COLO668 (cell line): ENCODE data around the gene KCTD21.

Experiments
- DNase-seq: peaks from one replicate; lab custom pipeline; 2025; ENCODE audit not compliant: unreplicated experiment; lab: John Stamatoyannopoulos, UW

KCTD21 gene

DNA sequence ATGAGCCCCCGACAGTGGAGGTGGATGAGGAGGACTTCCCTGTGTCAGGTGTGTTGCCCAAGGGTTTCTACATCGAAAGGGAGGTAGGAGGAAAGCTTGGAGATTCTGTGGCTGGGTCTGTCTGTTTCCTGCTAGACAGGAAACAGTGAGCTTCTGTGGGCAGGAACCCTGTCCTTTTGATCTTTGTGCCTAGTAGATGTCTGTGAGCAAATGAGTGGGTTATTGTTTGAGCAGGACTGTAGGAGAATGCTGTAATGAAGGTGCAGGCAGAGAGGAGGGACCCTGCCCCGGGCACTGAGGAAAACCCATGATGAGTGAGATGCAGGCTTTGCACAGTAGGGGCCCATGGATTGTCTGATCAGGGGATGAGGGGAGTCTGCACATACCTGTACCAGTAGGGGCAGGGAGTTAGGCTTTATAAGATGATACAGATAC, 14.3 kb upstream of the KCTD21 start:
- DNase-seq, result no peak

DNA sequence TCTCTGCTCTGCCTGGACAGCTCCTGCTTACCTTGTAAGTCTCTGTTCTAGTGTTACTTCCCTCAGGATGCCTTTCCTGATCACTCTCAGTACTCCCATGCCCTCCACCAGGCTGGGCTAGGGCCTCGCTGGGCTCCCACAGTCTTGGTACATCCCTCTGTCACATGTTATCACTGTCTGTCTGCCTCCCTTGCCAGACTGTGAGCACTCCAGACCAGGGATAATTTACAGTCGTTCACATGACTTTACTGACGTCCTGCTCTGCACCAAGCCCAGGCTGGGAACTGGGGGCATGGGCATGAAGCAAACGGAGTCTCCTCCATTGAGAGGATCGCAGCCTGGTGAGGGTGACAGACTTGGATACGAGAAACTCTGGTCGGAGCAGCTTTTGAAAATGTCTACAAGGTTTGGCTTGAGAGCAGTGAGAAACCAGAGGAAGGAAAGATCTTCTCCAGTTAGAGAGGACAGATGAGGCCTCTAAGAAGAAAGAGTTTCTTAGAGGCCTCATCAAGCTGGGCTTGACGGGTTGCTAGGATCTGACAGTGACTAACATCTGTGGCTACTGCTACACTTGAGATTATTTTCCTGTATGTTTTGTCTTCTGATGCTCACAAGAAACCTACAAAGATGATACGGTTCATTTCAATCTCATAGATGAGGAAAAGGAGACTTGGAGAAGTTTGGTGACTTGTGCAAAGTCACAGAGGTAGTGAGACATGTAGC, 12.8 kb upstream of the KCTD21 start:
- DNase-seq, result no peak

DNA sequence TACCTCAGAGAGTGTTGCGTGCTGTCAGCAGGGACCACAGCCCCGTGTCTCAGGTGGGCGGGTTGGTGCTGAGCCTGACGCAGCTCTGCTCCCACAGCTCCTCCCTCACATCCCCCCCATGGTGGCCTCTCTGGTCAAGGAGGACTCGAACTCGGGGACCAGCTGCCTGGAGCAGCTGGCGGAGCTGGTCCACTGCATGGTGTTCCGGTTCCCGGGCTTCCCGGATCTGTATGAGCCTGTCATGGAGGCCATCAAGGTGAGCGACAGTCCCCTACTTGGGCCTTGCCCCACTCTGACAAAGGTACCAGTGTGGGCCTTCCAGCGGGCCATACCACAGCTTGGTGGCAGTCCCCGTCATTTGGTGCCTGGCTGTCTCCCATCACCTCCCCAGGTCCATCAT, 12.1 kb upstream of the KCTD21 start:
- DNase-seq, result no peak

DNA sequence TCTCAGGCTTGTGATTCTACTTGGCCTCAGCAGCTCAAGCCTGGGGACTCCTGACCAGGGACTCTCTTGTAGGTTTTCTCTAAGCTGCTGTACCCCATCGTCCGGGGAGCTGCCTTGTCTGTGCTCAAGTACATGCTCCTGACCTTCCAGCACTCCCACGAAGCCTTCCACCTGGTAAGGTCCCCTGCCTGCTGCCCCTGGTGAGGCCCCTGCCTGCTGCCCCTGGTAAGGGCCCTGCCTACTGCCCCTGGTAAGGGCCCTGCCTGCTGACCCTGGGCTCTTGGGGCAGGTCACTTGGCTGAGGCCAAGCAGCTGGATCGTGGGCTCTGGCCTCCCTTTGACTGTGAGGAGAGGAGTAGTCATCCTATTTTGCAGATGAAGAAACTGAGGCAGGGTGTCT, 11.6 kb upstream of the KCTD21 start:
- DNase-seq, result no peak

DNA sequence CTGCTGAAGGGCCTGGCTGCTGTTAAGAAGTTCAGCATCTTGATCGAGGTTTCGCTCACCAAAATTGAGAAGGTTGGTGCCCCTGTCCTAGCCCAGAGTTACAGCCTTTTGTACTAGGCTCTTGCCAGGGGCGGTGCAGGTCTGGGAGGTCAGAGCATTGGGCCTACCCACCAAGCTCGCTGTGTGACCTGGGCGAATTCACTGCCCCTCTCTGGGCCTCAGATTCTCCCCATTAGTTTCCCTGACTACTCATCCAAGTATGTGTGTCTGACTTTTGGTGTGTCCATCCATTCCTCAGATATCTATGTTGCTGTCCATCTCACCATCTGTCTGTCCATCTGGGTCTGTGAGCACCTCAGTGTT, 11.2 kb upstream of the KCTD21 start:
- no peak for DNase-seq

DNA sequence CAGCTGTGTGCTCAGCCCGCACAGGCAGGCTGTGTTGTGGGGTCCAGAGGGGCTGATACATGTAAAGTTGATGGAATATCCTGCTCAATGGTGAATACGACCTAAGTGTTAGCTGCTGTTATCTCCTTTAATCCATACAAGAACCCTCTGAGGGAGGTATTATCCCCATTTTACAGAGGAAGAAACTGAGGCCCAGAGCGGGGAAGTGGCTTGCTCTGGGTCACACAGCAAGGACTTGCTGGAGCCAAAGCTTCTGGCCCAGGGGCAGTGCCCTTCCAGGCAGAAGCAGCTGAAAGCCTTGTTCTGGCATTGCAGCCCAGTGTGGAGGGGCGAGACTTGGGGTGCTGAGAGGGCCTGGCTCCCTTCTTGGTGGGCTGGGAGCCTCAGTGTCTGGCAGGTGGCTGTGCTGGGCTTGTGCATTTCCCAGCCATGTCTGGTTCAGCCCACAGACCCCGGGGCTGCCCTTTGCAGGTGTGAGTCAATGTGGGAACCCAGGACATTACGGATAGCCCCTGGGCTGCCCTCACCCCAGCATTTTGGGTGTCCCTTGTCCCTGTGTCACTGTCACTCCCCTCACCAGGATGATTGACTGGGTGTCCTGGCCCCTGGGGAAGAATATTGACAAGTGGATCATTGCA, 10.7 kb upstream of the KCTD21 start:
- DNase-seq, result no peak

DNA sequence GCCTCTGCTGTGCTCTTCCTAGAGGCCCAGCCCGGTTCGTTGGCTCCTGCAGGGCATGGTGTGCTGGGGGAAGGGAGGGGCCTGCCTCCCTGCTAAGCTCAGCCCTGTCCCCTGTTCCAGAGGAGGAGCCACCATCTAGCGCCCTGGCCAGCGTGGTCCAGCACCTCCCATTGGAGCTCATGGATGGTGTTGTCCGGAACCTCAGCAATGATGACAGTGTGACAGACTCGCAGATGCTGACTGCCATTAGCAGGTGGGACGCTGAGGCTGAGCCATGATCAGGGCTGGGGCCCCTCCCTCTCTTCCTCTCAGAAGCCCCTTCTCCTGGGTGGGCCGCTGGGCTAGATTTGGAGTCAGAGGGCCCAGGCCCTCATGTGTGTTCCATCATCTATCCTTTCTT, 9.4 kb upstream of the KCTD21 start:
- no peak for DNase-seq

DNA sequence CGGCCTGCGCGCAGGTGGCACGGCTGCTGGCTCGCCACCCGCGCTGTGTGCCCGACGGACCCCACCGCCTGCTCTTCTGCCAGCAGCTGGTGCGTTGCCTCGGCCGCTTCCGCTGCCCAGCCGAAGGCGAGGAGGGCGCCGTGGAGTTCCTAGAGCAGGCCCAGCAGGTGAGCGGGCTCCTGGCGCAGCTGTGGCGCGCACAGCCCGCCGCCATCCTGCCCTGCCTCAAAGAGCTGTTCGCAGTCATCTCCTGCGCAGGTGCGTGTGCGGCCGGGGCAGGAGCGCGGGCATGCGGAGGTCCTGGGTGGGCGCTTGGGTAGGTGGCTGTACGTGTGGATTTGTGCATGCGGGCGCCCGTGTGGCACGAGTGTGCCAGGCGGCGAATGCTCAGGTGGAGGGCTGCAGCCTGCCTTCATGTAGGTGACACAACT, 8.2 kb upstream of the KCTD21 start:
- DNase-seq, result no peak

DNA sequence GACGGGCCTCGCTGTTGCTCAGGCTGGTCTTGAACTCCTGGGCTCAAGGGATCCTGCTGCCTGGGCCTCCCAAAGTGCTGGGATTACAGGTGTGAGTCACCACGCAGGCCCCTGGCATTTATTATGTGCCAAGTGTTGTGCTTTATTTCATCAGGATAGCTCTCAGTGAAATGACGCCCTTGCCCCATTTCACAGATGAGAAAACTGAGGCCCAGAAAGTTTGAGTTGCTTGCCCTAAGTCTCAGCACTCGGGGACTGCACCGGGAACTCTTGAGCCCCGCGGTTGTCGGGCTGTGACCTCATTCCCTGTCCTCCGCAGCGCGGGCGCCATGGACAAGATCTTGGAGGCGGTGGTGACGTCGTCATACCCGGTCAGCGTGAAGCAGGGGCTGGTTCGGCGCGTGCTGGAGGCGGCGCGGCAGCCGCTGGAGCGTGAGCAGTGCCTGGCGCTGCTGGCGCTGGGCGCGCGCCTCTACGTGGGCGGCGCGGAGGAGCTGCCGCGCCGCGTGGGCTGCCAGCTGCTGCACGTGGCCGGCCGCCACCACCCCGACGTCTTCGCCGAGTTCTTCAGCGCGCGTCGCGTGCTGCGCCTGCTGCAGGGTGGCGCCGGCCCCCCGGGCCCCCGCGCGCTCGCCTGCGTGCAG, 7.6 kb upstream of the KCTD21 start:
- no peak for DNase-seq

DNA sequence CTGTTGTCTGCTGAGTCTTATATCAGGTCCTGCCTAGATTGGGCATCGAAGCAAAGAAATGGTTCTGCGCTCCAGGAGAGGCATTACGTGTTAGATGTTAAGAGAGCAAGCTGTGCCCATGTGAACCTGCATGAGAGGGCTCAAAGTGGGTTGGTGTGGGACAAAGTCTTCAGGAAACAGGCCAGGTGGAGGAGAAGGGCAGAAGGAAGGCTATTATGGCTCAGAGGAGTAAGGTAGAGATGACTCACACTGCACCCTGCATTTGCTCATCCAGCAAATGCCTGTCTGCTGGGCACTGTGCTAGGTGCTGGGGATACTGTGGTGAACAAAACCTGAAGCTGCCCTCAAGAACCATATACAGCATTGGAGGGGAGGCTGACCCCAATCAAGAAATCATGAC, 6.1 kb upstream of the KCTD21 start:
- no peak for DNase-seq

DNA sequence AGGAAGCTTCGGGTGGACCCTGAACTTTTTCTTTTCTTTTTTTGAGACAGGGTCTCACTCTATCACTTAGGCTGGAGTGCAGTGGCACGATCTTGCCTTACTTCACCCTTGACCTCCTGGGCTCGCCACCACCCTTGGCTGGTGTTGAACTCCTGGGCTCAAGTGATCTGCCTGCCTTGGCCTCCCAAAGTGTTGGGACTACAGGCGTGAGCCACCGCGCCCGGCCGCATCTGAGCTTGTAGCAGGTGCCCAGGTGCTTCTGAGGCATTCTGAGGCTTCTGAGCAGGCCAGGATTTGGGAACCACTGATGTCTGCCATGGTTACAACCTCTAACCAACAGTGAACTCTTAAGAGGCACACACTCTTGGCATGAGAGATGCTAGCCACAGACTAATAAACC, 5.4 kb upstream of the KCTD21 start:
- DNase-seq, result no peak

DNA sequence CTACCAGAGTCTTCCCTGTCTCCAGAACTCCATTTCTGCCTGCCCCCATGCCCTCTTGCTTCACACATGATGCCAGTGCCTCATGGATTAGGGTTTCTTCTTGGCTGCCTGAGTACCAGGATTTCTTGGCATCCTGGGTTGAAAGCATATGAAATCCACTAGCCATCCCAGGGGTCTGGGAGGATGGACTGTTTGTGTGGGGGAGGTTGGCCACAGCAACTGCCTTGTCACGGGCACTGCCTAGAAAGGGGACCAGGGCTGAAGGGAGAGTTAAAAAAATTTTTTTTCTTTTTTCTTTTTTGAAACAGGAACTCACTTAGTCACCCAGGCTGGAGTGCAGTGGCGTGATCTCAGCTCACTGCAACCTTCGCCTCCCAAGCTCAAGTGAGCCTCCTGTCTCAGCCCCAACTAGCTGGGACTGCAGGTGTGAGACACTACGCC, 4.5 kb upstream of the KCTD21 start:
- DNase-seq, result no peak

DNA sequence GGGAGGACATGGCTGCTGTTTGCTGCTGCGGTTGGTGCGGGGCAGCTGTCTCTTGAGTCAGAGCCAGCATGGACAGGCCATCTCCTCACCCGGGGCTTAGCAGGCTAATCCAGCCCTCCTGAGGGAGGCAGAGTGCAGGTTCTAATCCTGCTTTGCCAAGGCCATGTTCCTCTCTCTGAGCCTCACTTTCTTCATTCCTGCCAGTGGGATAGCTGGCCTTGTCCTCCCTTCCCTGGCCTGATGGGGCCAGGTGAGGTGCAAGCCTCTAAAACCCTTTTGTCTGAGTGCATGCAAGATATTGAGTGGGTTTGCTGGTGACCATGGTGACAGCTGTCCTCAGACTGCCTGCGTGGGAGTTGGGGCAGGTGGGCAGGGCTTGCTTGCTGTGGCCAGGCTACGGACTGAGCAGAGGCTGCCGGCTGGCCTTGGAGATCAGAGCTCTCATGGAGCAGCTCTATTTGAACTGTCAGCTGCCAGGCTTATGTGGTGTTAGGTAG, 3.8 kb upstream of the KCTD21 start:
- DNase-seq, result peak; percentile 11

DNA sequence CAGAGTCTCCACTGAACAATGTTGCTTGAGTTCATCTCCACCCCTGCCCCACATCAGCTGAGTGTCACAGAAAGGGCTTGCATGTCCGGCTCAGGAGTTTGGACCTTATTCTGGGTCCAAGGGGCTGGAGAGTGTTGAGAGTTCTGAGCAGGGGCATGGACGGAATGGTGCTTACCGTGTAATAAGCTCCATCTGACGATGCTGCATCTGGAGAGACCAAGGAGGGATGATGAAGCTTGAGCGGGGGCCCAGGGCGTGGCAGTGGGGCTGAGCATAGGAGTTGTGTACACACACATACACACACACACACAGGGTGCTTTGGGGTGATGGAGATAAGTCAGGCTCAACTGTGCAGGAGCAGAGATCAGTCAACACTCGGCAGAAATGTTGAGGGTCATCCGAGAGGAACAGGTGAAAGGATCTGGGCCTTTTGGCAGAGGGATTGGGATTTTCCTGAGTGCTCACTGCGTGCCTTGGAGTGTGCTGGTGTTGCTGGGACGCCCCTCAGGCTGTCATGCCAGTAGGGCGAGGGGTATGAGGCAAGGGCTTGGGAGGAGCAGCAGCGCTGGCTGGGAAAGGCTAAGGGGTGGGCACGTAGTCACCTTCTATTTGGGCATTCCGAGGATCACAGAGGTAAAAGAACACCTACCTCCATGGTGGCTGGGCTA, 2.6 kb upstream of the KCTD21 start:
- no peak for DNase-seq

DNA sequence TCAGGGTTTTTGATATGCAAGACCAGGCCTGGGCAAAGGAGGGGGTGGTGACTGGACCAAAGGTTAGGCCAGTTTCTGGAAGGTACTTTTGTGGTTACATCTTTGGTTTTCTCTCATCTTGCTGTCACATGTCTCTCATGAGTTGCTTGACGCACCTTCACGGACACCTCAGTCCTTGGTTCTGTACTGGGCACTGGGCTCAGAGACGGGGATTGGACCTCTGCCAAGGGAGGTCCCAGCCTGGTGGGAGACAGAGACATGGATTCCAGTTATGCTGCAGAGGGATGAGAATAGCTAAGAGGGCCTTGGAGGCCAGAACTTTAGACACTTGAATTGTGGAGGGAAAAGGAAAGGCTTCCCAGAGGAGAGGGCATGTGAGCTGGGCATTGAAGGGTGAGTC, 1.9 kb upstream of the KCTD21 start:
- DNase-seq, result no peak

DNA sequence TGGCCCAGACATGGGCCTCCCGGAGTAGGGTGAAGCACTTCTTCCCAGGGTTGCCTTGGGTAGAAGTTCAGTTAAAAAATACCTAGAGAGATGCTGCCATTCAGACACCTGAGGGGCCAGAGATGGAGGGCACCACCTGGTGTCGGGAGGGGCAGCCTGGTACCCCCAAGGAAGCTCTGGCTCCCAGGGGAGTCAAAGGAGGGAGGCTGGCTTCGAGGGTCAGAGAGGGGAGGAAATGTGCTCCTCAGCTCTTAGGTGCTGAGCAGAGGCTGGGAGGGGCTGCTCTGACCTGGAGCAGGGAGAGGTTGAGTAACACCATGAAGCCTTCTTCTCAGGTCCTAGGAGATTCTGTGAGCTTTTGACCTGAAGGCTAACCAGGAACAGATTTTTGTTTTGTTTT, 1.4 kb upstream of the KCTD21 start:
- no peak for DNase-seq

DNA sequence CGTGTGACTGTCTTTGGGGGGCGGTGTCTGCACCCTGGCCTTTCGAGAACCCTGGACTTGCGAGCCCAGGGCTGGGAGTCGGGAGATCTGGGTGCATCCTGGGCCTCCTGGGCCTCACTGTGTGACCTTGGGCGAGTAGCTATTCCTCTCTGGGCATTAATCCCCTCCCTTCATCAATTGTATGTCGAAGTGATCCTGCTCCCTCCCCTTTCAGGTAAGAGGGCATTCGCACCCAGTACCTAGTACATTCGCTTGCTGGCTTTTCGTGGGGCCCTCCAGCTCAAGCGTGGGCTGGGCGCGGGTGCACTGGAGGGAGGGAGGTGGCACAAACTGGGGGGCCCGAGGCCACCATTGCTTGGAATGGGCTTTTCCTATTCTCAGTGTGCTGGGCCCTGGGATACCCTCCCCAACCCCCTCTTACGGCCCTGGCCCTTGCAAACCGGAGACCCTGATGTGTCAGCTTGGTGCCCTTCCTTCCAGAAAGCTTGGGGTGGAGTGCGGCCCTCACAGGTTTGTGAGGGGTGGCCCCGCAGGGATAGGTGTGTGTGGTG, 823 bp upstream of the KCTD21 start:
- no peak for DNase-seq

DNA sequence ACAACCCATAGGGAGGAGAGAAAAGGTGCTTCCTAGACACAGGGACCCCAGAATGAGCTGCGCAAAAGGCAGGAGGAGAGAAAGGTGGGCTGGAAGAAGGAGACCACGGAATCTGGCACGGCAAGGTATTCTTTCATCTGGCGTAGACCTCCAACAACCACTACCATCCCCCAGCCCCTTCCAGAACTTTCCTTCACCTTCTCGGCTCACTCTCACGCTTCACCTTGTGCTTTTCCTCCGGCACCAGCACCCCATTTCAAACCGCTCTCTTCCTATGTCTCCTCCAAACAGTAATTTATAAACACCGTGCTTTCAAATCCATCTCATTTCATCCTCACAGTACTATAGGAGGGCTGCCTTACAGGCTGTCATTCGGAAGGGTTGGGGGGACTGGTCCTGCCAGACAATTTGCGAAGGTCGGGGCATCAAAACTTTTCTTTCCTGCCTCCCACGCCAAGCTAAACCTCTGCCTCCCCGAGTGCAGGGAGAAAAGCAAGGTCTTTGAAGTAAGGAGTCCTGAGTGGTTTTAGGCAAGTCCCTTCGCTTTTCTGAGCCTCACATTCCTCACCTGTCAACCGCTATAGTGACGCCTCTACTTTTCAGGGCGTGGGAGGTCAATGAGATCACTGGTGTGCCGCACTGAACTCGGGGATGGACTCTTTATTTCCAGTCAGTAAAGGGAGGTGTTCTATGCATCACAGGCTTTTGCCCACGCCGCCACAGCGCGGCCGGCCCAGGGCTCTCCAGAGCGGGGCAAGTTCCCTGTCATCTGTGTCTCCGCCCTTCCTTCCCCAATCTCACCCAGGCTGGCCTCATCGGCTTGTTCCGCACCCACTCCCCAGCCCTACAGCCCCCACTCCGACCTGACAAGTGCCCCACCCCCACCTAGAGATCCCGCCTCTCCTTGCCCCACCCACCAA, 800 bp downstream of the KCTD21 start:
- DNase-seq, result peak; percentile 47

DNA sequence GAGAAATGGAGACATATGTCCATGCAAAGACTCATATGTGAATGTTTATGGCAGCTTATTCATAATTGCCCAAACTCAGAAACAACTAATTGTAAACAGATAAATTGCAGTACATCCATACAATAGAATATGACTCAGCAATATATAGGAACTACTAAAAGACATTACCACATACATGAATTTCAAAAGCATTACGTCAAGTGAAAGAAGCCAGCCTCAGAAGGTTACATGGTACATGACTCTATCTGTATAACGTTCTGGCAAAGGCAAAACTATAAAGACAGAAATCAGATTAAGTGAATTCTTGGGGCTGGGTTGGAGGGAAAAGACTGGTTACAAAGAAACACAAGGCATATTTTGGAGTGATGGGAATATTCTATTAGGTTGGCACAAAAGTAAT, 7.2 kb downstream of the KCTD21 start:
- DNase-seq, result no peak

DNA sequence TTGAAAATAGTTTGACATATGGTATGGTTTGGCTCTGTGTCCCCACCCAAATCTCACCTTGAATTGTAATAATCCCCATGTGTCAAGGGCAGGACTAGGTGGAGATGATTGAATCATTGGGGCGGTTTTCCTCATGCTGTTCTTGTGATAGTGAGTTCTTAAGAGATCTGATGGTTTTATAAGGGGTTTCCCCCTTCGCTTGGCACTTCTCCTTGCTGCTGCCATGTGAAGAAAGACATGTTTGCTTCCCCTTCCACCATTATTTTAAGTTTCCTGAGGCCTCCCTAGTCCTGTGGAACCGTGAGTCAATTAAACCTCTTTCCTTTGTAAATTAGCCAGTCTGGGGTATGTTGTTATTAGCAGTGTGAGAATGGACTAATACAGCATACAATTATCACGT, 7.7 kb downstream of the KCTD21 start:
- no peak for DNase-seq
